H1 (cell line): Measurements from ENCODE around the gene TAS2R5. TPM values are rescaled to one million over a fixed set of nuclear protein-coding genes. Genes with fewer than 3 reads are reported as not detected.

ENCODE experiments used
- CTCF ChIA-PET: fragments of 300-600 bp; sonication (Branson Sonifier 250); formaldehyde crosslinking; loops from one replicate; lab custom pipeline; 2021; ENCODE audit not compliant: partially characterized antibody; lab: Charles Lee
- POLR2A ChIA-PET: fragments of 300-600 bp; sonication (Branson Sonifier 250); formaldehyde crosslinking; loops from one replicate; lab custom pipeline; 2021; ENCODE audit warnings: inconsistent platforms; ENCODE audit not compliant: partially characterized antibody; lab: Charles Lee
- DNase-seq, 2 experiments: peaks; one replicate each; pipeline versions ENCODE4 v3.0.0 to v3.0.0-alpha.2; 2010 to 2022; ENCODE audit warnings: low spot score in 2 of 2, low read depth in 1 of 2, mixed read lengths in 1 of 2
- FAIRE-seq: peaks from 2 replicates; lab custom pipeline; 2011; peaks lifted over from hg19 to GRCh38; lab: Jason Lieb, UNC
- H2AFZ ChIP-seq: 2 replicates; pipeline ENCODE4 v1.8.1; 2012; ENCODE audit warnings: low read length, inconsistent platforms
- H2AK5ac ChIP-seq: 2 replicates; pipeline ENCODE4 v1.6.1; 2013; ENCODE audit warnings: low read depth, low read length
- H2BK120ac ChIP-seq: replicated peaks from 2 replicates; pipeline ENCODE3; 2013; ENCODE audit warnings: low read depth, low read length, inconsistent platforms
- H2BK12ac ChIP-seq: 2 replicates; pipeline ENCODE4 v1.6.1; 2013; ENCODE audit warnings: low read depth, low read length
- H2BK15ac ChIP-seq: 2 replicates; pipeline ENCODE4 v1.6.1; 2013; ENCODE audit warnings: low read length
- H2BK20ac ChIP-seq: 2 replicates; pipeline ENCODE4 v1.6.1; 2013; ENCODE audit warnings: low read length
- H2BK5ac ChIP-seq: 2 replicates; pipeline ENCODE4 v1.6.1; 2013; ENCODE audit warnings: low read depth, low read length
- H3K14ac ChIP-seq: 2 replicates; pipeline ENCODE4 v1.6.1; 2013; ENCODE audit warnings: inconsistent platforms; ENCODE audit not compliant: insufficient read length
- H3K18ac ChIP-seq: 2 replicates; pipeline ENCODE4 v1.6.1; 2013; ENCODE audit warnings: low read length; ENCODE audit errors: extremely low read depth
- H3K23ac ChIP-seq: 2 replicates; pipeline ENCODE4 v1.6.1; 2013; ENCODE audit warnings: inconsistent platforms; ENCODE audit not compliant: insufficient read length
- H3K23me2 ChIP-seq: 2 replicates; pipeline ENCODE4 v1.6.1; 2013; ENCODE audit warnings: low read depth, low read length
- H3K27ac ChIP-seq: 2 replicates; pipeline ENCODE4 v1.6.1; 2011; ENCODE audit warnings: low read depth, low read length, inconsistent platforms
- H3K27me3 ChIP-seq, 4 experiments: replicated peaks in 1 of 4; 1 replicate in 1 of 4; 2 replicates in 3 of 4; pipeline versions ENCODE4 v1.6.1 to v1.8.1; 2011 to 2013; ENCODE audit warnings: low read length in 3 of 4, mild to moderate bottlenecking in 3 of 4, inconsistent platforms in 2 of 4, mixed read lengths in 2 of 4, moderate library complexity in 1 of 4; ENCODE audit not compliant: control insufficient read depth in 3 of 4, insufficient read depth in 3 of 4; ENCODE audit errors: extremely low read depth in 1 of 4
- H3K36me3 ChIP-seq, 4 experiments: 2 replicates each; pipeline versions ENCODE4 v1.6.1 to v1.8.1; 2011 to 2013; ENCODE audit warnings: mild to moderate bottlenecking in 4 of 4, low read length in 3 of 4, moderate library complexity in 2 of 4, control low read depth in 1 of 4, inconsistent platforms in 1 of 4; ENCODE audit not compliant: insufficient read depth in 4 of 4, control insufficient read depth in 2 of 4
- H3K4ac ChIP-seq: replicated peaks from 2 replicates; pipeline ENCODE3; 2013; ENCODE audit warnings: low read length, low read depth, mixed read lengths, inconsistent platforms; ENCODE audit not compliant: insufficient read length
- H3K4me1 ChIP-seq, 4 experiments: replicated peaks in 1 of 4; 1 replicate in 1 of 4; 2 replicates in 3 of 4; pipeline versions ENCODE4 v1.6.1 to v1.8.1; 2011 to 2013; ENCODE audit warnings: low read length in 3 of 4, inconsistent platforms in 2 of 4, mixed read lengths in 1 of 4; ENCODE audit not compliant: insufficient read depth in 4 of 4, control insufficient read depth in 3 of 4
- H3K4me2 ChIP-seq, 2 experiments: 2 replicates each; pipeline versions ENCODE4 v1.6.1 to v1.8.1; 2011 to 2013; ENCODE audit warnings: low read depth in 2 of 2, low read length in 2 of 2, control low read depth in 1 of 2, inconsistent platforms in 1 of 2, mild to moderate bottlenecking in 1 of 2; ENCODE audit not compliant: insufficient read depth in 1 of 2
- H3K4me3 ChIP-seq, 4 experiments: fragments of 200-600, 300-600 bp in 1 of 4; sonication (generic), shearing (Covaris generic), sonication (Bioruptor Twin) in 1 of 4; 2 replicates each; pipeline versions ENCODE4 v1.5.1 to v1.8.1; 2011 to 2016; ENCODE audit warnings: low read length in 4 of 4, low read depth in 3 of 4, control low read depth in 2 of 4, inconsistent platforms in 2 of 4, mild to moderate bottlenecking in 2 of 4, mixed read lengths in 1 of 4, moderate library complexity in 1 of 4; ENCODE audit not compliant: insufficient read depth in 2 of 4; ENCODE audit errors: extremely low read depth in 1 of 4
- H3K56ac ChIP-seq: replicated peaks from 2 replicates; pipeline ENCODE3; 2013; ENCODE audit warnings: low read depth, mild to moderate bottlenecking, mixed read lengths, low read length, inconsistent platforms; ENCODE audit not compliant: insufficient read length
- H3K79me1 ChIP-seq: 2 replicates; pipeline ENCODE4 v1.6.1; 2013; ENCODE audit warnings: low read depth, low read length, control low read depth
- H3K79me2 ChIP-seq, 2 experiments: 2 replicates each; pipeline versions ENCODE4 v1.6.1 to v1.8.1; 2012 to 2013; ENCODE audit warnings: low read length in 2 of 2, mild to moderate bottlenecking in 2 of 2, inconsistent platforms in 1 of 2; ENCODE audit not compliant: insufficient read depth in 2 of 2, control insufficient read depth in 1 of 2
- H3K9ac ChIP-seq, 4 experiments: replicated peaks in 1 of 4; 1 replicate in 1 of 4; 2 replicates in 3 of 4; pipeline versions ENCODE4 v1.6.1 to v1.8.1; 2011 to 2013; ENCODE audit warnings: low read depth in 3 of 4, low read length in 3 of 4, control low read depth in 2 of 4, mild to moderate bottlenecking in 2 of 4, moderate library complexity in 2 of 4, inconsistent platforms in 1 of 4; ENCODE audit errors: extremely low read depth in 1 of 4
- H3K9me3 ChIP-seq, 2 experiments: 2 replicates each; pipeline versions ENCODE4 v1.6.1 to v1.8.1; 2012 to 2013; ENCODE audit warnings: mild to moderate bottlenecking in 2 of 2, moderate library complexity in 2 of 2, control low read depth in 1 of 2, inconsistent platforms in 1 of 2, low read depth in 1 of 2, low read length in 1 of 2, mixed read lengths in 1 of 2; ENCODE audit not compliant: insufficient read depth in 2 of 2
- H4K20me1 ChIP-seq, 2 experiments: replicated peaks in 1 of 2; 2 replicates each; pipeline versions ENCODE3 to v1.8.1; 2011 to 2013; ENCODE audit warnings: inconsistent platforms in 2 of 2, low read length in 2 of 2, mild to moderate bottlenecking in 1 of 2; ENCODE audit not compliant: insufficient read depth in 2 of 2, control insufficient read depth in 1 of 2
- H4K5ac ChIP-seq: 2 replicates; pipeline ENCODE4 v1.6.1; 2013; ENCODE audit warnings: low read length, low read depth, mixed read lengths, inconsistent platforms; ENCODE audit not compliant: insufficient read length
- H4K8ac ChIP-seq: 2 replicates; pipeline ENCODE4 v1.8.0; 2013; ENCODE audit warnings: mild to moderate bottlenecking, moderate library complexity, low read length, inconsistent platforms; ENCODE audit not compliant: insufficient read depth; ENCODE audit errors: extremely low read depth
- H4K91ac ChIP-seq: replicated peaks from 2 replicates; pipeline ENCODE3; 2013; ENCODE audit warnings: low read length, mixed read lengths, inconsistent platforms; ENCODE audit not compliant: insufficient read length
- ASH2L ChIP-seq: fragments of 200-600, 300-600 bp; sonication (generic); IDR thresholded peaks from one replicate; pipeline ENCODE4 v1.7.1; 2017; ENCODE audit warnings: low read length
- BCL11A ChIP-seq, 2 experiments: IDR thresholded peaks; one replicate each; pipeline ENCODE4 v1.6.1; 2011; ENCODE audit warnings: low read depth in 2 of 2, low read length in 2 of 2, mild to moderate bottlenecking in 2 of 2
- EZH2 ChIP-seq: fragments of 200-600 bp; sonication (generic); IDR thresholded peaks from 2 replicates; pipeline ENCODE4 v1.7.1; 2012; ENCODE audit warnings: low read depth, mild to moderate bottlenecking, moderate library complexity, low read length, inconsistent platforms; ENCODE audit not compliant: severe bottlenecking
- FOSL1 ChIP-seq: IDR thresholded peaks from 2 replicates; pipeline ENCODE4 v1.6.1; 2011; ENCODE audit warnings: mild to moderate bottlenecking, low read depth, low read length, moderate library complexity; ENCODE audit not compliant: insufficient read depth
- POLR2A ChIP-seq, 2 experiments: IDR thresholded peaks; 1 replicate in 1 of 2; 2 replicates in 1 of 2; pipeline ENCODE4 v1.6.1; 2011; ENCODE audit warnings: low read depth in 2 of 2, low read length in 2 of 2, mild to moderate bottlenecking in 2 of 2; ENCODE audit errors: control extremely low read depth in 1 of 2
- SIN3A ChIP-seq, 2 experiments: IDR thresholded peaks in 1 of 2; conservative IDR thresholded peaks in 1 of 2; 2 replicates each; pipeline ENCODE4 v1.6.1; 2011 to 2012; ENCODE audit warnings: low read length in 2 of 2, improper control_type of control experiment in 1 of 2, low read depth in 1 of 2, mild to moderate bottlenecking in 1 of 2
- SP2 ChIP-seq: IDR thresholded peaks from 2 replicates; pipeline ENCODE4 v1.6.1; 2012; ENCODE audit warnings: mild to moderate bottlenecking, low read length, inconsistent platforms
- WGBS, 2 experiments: shearing (Covaris generic) in 1 of 2; methylation state at CpG; one replicate each; pipeline versions ENCODE4 v1.1.6 to v1.1.7; 2013 to 2015; ENCODE audit warnings: low lambda C conversion rate in 2 of 2, mixed read lengths in 2 of 2, inconsistent platforms in 1 of 2, low coverage in 1 of 2, missing lambda C conversion rate in 1 of 2; ENCODE audit not compliant: insufficient replicate concordance in 2 of 2, insufficient coverage in 1 of 2, insufficient read length in 1 of 2; ENCODE audit errors: extremely low coverage in 1 of 2, missing lambda C conversion rate in 1 of 2; 5-methylcytosine and 5-hydroxymethylcytosine counted together
- polyA plus RNA-seq, 7 experiments: library from polyadenylated mRNA; depleted of rRNA in 3 of 7; stranded (reverse) in 5 of 7; unstranded in 2 of 7; fragments of >200 nt in 5 of 7; fragments of 200-250 nt in 2 of 7; gene quantifications; 1 replicate in 5 of 7; 2 replicates in 1 of 7; 4 replicates in 1 of 7; pipeline versions ENCODE4 v1.2.1 to v1.2.3, GENCODE V29; 2011 to 2013; ENCODE audit warnings: missing spikeins in 2 of 7, mixed read lengths in 2 of 7
- total RNA-seq: library from RNA; stranded (reverse); fragmentation: NEBNext Ultra II Directional; extraction: Animal tissue kit (Norgen Biotek cat#: 25700); gene quantifications from 2 replicates; pipeline ENCODE4 v1.2.1, GENCODE V29; 2021
- TF ChIP-seq, protein P1 (sequence below): IDR thresholded peaks from 2 replicates; pipeline ENCODE4 v1.6.1; 2012; ENCODE audit warnings: low read length, inconsistent platforms
- TF ChIP-seq, protein P2 (sequence below): IDR thresholded peaks from 2 replicates; pipeline ENCODE4 v1.6.1; 2011; ENCODE audit warnings: low read depth, mild to moderate bottlenecking, low read length; ENCODE audit not compliant: insufficient read depth
- TF ChIP-seq, protein P3 (sequence below): IDR thresholded peaks from 2 replicates; pipeline ENCODE4 v1.6.1; 2011; ENCODE audit warnings: low read length, improper control_type of control experiment

Gene TAS2R5
- total and polyA plus RNA-seq, 2 of the 8 experiments (the other 6 are each of a cell fraction or from before 2014, with no cell fraction given), result 1.5 to 6.2 TPM

DNA sequence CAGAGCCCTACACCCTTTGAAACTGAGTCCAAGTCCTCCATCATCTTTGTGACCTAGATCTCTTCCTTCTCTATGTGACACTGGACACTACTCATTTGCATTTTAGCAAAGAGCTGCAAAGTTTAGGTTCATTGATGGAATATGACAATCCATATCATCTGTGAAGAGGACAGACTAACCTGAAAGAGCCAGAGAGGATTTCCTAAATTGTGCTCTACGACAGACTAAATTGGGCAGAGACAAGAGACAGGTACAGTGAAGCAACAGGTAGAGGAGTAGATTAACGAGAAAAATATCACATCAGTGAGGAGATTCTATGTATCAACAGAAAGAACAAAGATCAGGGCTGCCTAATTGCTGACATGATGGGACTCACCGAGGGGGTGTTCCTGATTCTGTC is 26.2 kb upstream of the TAS2R5 start, which contains the start of gene TAS2R3:
Gene TAS2R3, plus strand, starts transcription at position 301 of the 400 bp plus-strand sequence. Its CDS starts 62 bp downstream, at position 363.
- H2AFZ ChIP-seq, result no peak within 1 kb of the TSS
- no peak within 1 kb of the TSS for H4K8ac ChIP-seq
- no peaks in the 10 kb centered on the region for H3K79me1 ChIP-seq
- FAIRE-seq (no peak), DNase-seq (no peak)
- H3K36me3 ChIP-seq, result peaks cover 2 to 32% (median 20%) of the 10 kb centered on the region in 4 experiments; a peak in 7 of 8 replicates
- H3K27me3 ChIP-seq, result no peaks in the 10 kb centered on the region
- H2BK12ac ChIP-seq, result no peak within 1 kb of the TSS
- no peaks in the 10 kb centered on the region for H3K9me3 ChIP-seq
- no peak within 1 kb of the TSS for H3K4ac ChIP-seq
- H3K4me2 ChIP-seq, result no peak within 1 kb of the TSS
- H3K23ac ChIP-seq, result no peak within 1 kb of the TSS
- peaks cover 0 to 2% of the 10 kb centered on the region in 2 experiments for H4K20me1 ChIP-seq
- no peak within 1 kb of the TSS for H3K56ac ChIP-seq
- H2AK5ac ChIP-seq, result no peak within 1 kb of the TSS
- H4K5ac ChIP-seq, result no peak within 1 kb of the TSS
- ChIA-PET POLR2A (no interaction called here), CTCF (interaction anchor here (1.1 to 4.0 kb wide), 5 partner anchors 10 to 211 kb away, joined by 3 to 30 read pairs (median 5); partner anchors contain the start of gene SSBP1)
- H2BK120ac ChIP-seq, result no peak within 1 kb of the TSS
- H4K91ac ChIP-seq, result no peak within 1 kb of the TSS
- WGBS, 2 experiments, result 90% methylated on average over 3 of the region's 3 CpGs; no CpG with 5 or more reads in 1 of the 2 experiments
- no peak within 1 kb of the TSS for H3K4me3 ChIP-seq
- H3K23me2 ChIP-seq, result no peaks in the 10 kb centered on the region
- no peak within 1 kb of the TSS for H2BK5ac ChIP-seq
- no peak within 1 kb of the TSS for H3K14ac ChIP-seq
- no peak within 1 kb of the TSS for H3K18ac ChIP-seq
- no peak within 1 kb of the TSS for H3K9ac ChIP-seq
- no peak within 1 kb of the TSS for H2BK20ac ChIP-seq
- no peaks in the 10 kb centered on the region; a peak in 1 of 7 replicates for H3K4me1 ChIP-seq
- no peaks in the 10 kb centered on the region for H3K79me2 ChIP-seq
- H3K27ac ChIP-seq, result no peak within 1 kb of the TSS
- no peak within 1 kb of the TSS for H2BK15ac ChIP-seq
- TF ChIP-seq EZH2 (no peak), BCL11A (IDR thresholded peaks at IDR 0.05; ENCODE audit: low read depth in 2 of 2, low read length in 2 of 2) (no peak), SIN3A (conservative IDR thresholded peaks at IDR 0.05 in 1 of 2, IDR thresholded peaks at IDR 0.05 in 1 of 2; ENCODE audit: low read depth in 1 of 2, low read length in 2 of 2) (no peak), SP2 (no peak), POLR2A (IDR thresholded peaks at IDR 0.05; ENCODE audit: control extremely low read depth in 1 of 2, low read depth in 2 of 2, low read length in 2 of 2) (no peak), FOSL1 (no peak), ASH2L (no peak)
- TF ChIP-seq, protein P1, sequence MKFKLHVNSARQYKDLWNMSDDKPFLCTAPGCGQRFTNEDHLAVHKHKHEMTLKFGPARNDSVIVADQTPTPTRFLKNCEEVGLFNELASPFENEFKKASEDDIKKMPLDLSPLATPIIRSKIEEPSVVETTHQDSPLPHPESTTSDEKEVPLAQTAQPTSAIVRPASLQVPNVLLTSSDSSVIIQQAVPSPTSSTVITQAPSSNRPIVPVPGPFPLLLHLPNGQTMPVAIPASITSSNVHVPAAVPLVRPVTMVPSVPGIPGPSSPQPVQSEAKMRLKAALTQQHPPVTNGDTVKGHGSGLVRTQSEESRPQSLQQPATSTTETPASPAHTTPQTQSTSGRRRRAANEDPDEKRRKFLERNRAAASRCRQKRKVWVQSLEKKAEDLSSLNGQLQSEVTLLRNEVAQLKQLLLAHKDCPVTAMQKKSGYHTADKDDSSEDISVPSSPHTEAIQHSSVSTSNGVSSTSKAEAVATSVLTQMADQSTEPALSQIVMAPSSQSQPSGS, result no peak
- TF ChIP-seq, protein P2, sequence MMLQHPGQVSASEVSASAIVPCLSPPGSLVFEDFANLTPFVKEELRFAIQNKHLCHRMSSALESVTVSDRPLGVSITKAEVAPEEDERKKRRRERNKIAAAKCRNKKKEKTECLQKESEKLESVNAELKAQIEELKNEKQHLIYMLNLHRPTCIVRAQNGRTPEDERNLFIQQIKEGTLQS, result no peak
- TF ChIP-seq, protein P3, sequence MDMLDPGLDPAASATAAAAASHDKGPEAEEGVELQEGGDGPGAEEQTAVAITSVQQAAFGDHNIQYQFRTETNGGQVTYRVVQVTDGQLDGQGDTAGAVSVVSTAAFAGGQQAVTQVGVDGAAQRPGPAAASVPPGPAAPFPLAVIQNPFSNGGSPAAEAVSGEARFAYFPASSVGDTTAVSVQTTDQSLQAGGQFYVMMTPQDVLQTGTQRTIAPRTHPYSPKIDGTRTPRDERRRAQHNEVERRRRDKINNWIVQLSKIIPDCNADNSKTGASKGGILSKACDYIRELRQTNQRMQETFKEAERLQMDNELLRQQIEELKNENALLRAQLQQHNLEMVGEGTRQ, result no peak
